ENCODE data around the gene PCBP4. TPM values are rescaled to one million over a fixed set of nuclear protein-coding genes. Genes with fewer than 3 reads are reported as not detected.

The PCBP4 gene
- total RNA-seq, 4 donors from 2014 or later = 184 to 320 (median 199) TPM

GRCh38 chr3:51940648-51941462, 26.4 kb downstream of the PCBP4 start:
- intact Hi-C loops (cut with DNase I; ENCODE audit: low total_unique reads) (no loop called here), in situ Hi-C loops (cut with MboI; ENCODE audit: low sequenced_read_pairs in 4 of 4) (loop anchor here in 2 of 4 donors (10.0 kb wide), 1 partner anchor 54 kb away; the partner anchor contains the start of gene RPL29 (in 2 of the 2))
- Histone ChIP-seq H3K4me1 (peaks cover 23 to 29% of the 10 kb centered on the region in 2 donors), H3K36me3 (peaks cover 0 to 41% of the 10 kb centered on the region in 2 donors), H3K27me3 (no peaks in the 10 kb centered on the region), H3K27ac (peak overlapping the region; percentile 88 to 96 (median 91)), H3K9me3 (no peaks in the 10 kb centered on the region), H3K4me3 (peak overlapping the region; percentile 83 to 94 (median 90))
- DNase-seq (no peak), ATAC-seq (no peak)
- TF ChIP-seq POLR2A (IDR thresholded peaks at IDR 0.05) (no peak), CTCF (IDR thresholded peaks at IDR 0.05 in 4 of 5, conservative IDR thresholded peaks at IDR 0.05 in 1 of 5) (no peak)

GRCh38 chr3:51938780-51939425, 28.4 kb downstream of the PCBP4 start:
- no peak for ATAC-seq
- in situ Hi-C loops (cut with MboI; ENCODE audit: low sequenced_read_pairs in 4 of 4) (no loop called here), intact Hi-C loops (cut with DNase I; ENCODE audit: low total_unique reads) (no loop called here)
- no peak overlapping the region for H3K4me3 ChIP-seq
- peaks cover 0 to 56% of the 10 kb centered on the region in 2 donors for H3K36me3 ChIP-seq
- DNase-seq = no peak
- H3K9me3 ChIP-seq = no peaks in the 10 kb centered on the region
- peaks cover 23 to 29% of the 10 kb centered on the region in 2 donors for H3K4me1 ChIP-seq
- no peaks in the 10 kb centered on the region for H3K27me3 ChIP-seq
- TF ChIP-seq CTCF (IDR thresholded peaks at IDR 0.05 in 4 of 5, conservative IDR thresholded peaks at IDR 0.05 in 1 of 5) (no peak), POLR2A (IDR thresholded peaks at IDR 0.05) (no peak)
- H3K27ac ChIP-seq = no peak overlapping the region

GRCh38 chr3:51937611-51938450, 29.4 kb downstream of the PCBP4 start:
- Histone ChIP-seq H3K27ac (no peak overlapping the region), H3K4me1 (peaks cover 18 to 24% of the 10 kb centered on the region in 2 donors), H3K9me3 (no peaks in the 10 kb centered on the region), H3K4me3 (no peak overlapping the region), H3K27me3 (no peaks in the 10 kb centered on the region), H3K36me3 (peaks cover 0 to 67% of the 10 kb centered on the region in 2 donors)
- TF ChIP-seq CTCF (IDR thresholded peaks at IDR 0.05 in 4 of 5, conservative IDR thresholded peaks at IDR 0.05 in 1 of 5) = no peak
- TF ChIP-seq POLR2A (IDR thresholded peaks at IDR 0.05) = no peak
- in situ Hi-C loops (cut with MboI; ENCODE audit: low sequenced_read_pairs in 4 of 4) = no loop called here
- ATAC-seq (no peak), DNase-seq (no peak)
- intact Hi-C loops (cut with DNase I; ENCODE audit: low total_unique reads) = no loop called here

DNA sequence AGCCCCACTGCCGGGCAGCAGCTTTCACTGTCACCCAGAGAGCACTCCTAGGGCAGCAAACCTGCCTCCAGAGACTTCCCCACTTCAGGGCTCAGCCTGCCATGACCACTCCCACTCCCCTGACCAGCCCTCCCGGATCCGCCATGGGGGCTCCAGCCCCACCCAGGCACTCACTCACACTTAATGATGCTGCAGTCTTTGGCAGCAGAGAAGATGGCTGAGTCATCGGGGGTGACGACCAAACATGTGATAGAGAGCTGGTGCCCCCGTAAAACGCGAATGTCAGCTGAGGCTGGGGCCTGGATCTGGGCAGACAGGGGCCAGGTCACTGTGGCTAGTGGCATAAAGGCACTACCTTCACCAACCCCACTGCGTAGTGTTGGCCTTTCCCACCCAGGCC, 30.2 kb downstream of the PCBP4 start:
- in situ Hi-C loops (cut with MboI; ENCODE audit: low sequenced_read_pairs in 4 of 4) = no loop called here
- ATAC-seq = no peak
- Histone ChIP-seq H3K9me3 (no peaks in the 10 kb centered on the region), H3K4me1 (peaks cover 13 to 17% of the 10 kb centered on the region in 2 donors), H3K4me3 (no peak overlapping the region), H3K36me3 (peaks cover 0 to 71% of the 10 kb centered on the region in 2 donors), H3K27me3 (no peaks in the 10 kb centered on the region), H3K27ac (no peak overlapping the region)
- intact Hi-C loops (cut with DNase I; ENCODE audit: low total_unique reads) = no loop called here
- TF ChIP-seq CTCF (IDR thresholded peaks at IDR 0.05 in 4 of 5, conservative IDR thresholded peaks at IDR 0.05 in 1 of 5) (no peak), POLR2A (IDR thresholded peaks at IDR 0.05) (no peak)
- no peak for DNase-seq

Measured in gastrocnemius medialis (tissue), 4 donors.